ENCODE results near the gene KDM5A.

Gene KDM5A

GRCh38 chr12:271161-271560, 118.0 kb downstream of the KDM5A start:
- no peak for DNase-seq

GRCh38 chr12:269191-269590, 119.9 kb downstream of the KDM5A start:
- DNase-seq = no peak

GRCh38 chr12:268483-268840, 120.7 kb downstream of the KDM5A start:
- no peak for DNase-seq

- no peak for DNase-seq
Observed at GRCh38 chr12:267581-268482, 121.3 kb downstream of the KDM5A start.

- no peak for DNase-seq
Observed at GRCh38 chr12:265096-265495, 124.0 kb downstream of the KDM5A start.

GRCh38 chr12:264269-264668, 124.9 kb downstream of the KDM5A start:
- no peak for DNase-seq

GRCh38 chr12:263574-263973, 125.5 kb downstream of the KDM5A start:
- peak; percentile 62 for DNase-seq

GRCh38 chr12:262817-263216, 126.3 kb downstream of the KDM5A start, which contains the start of gene SLC6A13:
Gene SLC6A13, minus strand, starts transcription at chr12:262836. Its CDS starts 2,784 bp downstream, at chr12:260052.
- no peak for DNase-seq

GRCh38 chr12:262113-262512, 127.0 kb downstream of the KDM5A start:
- DNase-seq = no peak

GRCh38 chr12:257521-258321, 131.4 kb downstream of the KDM5A start:
- DNase-seq = peak; percentile 70

GRCh38 chr12:256958-257357, 132.2 kb downstream of the KDM5A start:
- DNase-seq = no peak

- DNase-seq = no peak
Observed at GRCh38 chr12:256225-256624, 132.9 kb downstream of the KDM5A start.

GRCh38 chr12:254912-255311, 134.2 kb downstream of the KDM5A start:
- no peak for DNase-seq

GRCh38 chr12:254039-254438, 135.1 kb downstream of the KDM5A start:
- DNase-seq = no peak

GRCh38 chr12:253116-253831, 135.8 kb downstream of the KDM5A start:
- DNase-seq = no peak

- no peak for DNase-seq
Observed at GRCh38 chr12:252636-253035, 136.5 kb downstream of the KDM5A start.

GRCh38 chr12:247271-247670, 141.8 kb downstream of the KDM5A start:
- no peak for DNase-seq

- no peak for DNase-seq
Observed at GRCh38 chr12:243381-243780, 145.7 kb downstream of the KDM5A start.

GRCh38 chr12:242496-242895, 146.6 kb downstream of the KDM5A start:
- no peak for DNase-seq

- no peak for DNase-seq
Observed at GRCh38 chr12:241266-241665, 147.9 kb downstream of the KDM5A start.

GRCh38 chr12:240566-240965, 148.6 kb downstream of the KDM5A start:
- DNase-seq = no peak

GRCh38 chr12:238736-239398, 150.3 kb downstream of the KDM5A start:
- DNase-seq = no peak

- DNase-seq = no peak
Observed at GRCh38 chr12:238116-238515, 151.0 kb downstream of the KDM5A start.
